SU-DHL-6 (cell line): Measurements from ENCODE around the gene SYNGR2.

Experiments
- CTCF ChIP-seq: fragments of 200-600 bp; sonication (generic); IDR thresholded peaks from one replicate; pipeline ENCODE4 v1.5.1; 2017; ENCODE audit warnings: antibody characterized with exemption, mild to moderate bottlenecking, low read length, moderate library complexity; ENCODE audit not compliant: insufficient read depth, poor library complexity, severe bottlenecking
- EZH2phosphoT487 ChIP-seq: fragments of 200-600 bp; sonication (generic), shearing (Covaris generic); conservative IDR thresholded peaks from 2 replicates; pipeline ENCODE4 v1.6.1; 2018; ENCODE audit warnings: mild to moderate bottlenecking, antibody characterized with exemption, low read length, moderate library complexity, mixed read lengths

DNA sequence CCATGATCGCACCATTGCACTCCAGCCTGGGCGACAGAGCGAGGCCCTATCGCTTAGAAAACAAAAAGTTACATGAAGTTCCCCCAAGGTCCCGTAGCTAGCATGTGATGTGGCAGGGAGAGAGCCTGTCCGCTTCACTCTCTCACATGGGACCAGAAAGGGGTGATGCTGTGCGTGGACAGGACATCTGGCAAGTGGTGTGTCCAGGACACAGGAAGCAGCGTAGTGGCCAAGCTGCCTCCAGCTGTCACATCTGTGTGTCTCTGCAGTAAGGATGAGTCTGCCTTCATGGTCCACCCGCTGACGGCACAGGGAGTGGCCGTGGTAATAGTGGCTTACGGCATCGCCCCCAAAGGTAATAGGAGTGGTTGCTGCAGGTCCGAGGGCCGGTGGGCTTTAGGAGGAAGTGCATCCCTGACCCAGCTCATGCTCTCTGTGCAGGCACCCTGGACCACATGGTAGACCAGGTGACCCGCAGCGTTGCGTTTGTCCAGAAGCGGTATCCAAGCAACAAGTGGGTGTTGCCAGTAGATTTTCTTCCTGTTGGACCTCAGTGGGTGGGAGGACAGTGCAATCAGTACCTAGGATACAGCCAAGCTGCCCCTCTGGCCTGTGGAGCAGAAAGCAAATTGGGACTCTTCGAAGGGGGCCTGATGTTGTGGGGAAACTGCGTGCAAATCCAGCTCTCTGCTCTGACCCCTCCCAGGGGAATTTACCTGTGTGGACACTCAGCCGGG is 36.2 kb downstream of the SYNGR2 start:
- TF ChIP-seq CTCF (no peak), EZH2phosphoT487 (no peak)
